Measurements from ENCODE around the gene RITA1. TPM values are rescaled to one million over a fixed set of nuclear protein-coding genes. Genes with fewer than 3 reads are reported as not detected.

RITA1 gene
- polyA plus RNA-seq, 2 of the 4 experiments (the other 2 are of a cell fraction) = 18.6 to 20.5 TPM

GRCh38 chr12:113211160-113211559 lies 25.6 kb downstream of the RITA1 start:
- CTCF ChIA-PET = interaction anchor here (1.4 to 1.7 kb wide), 2 partner anchors 37 to 101 kb away, joined by 3 read pairs; no protein-coding TSS in a partner anchor
- POLR2A ChIA-PET = no interaction called here
- FAIRE-seq (no peak), DNase-seq (ENCODE audit: low read depth in 1 of 2, low spot score in 1 of 2) (no peak), ATAC-seq (no peak)
- 77% methylated on average over 6 of the region's 6 CpGs for WGBS (ENCODE audit: missing lambda C conversion rate)
- H3K9me3 ChIP-seq = no peaks in the 10 kb centered on the region
- H3K27ac ChIP-seq = no peak overlapping the region
- H3K4me1 ChIP-seq = peaks cover 21% of the 10 kb centered on the region
- no peak overlapping the region for H3K4me2 ChIP-seq
- no peak overlapping the region for H3K4me3 ChIP-seq
- no peak for TF ChIP-seq E2F6 (IDR thresholded peaks at IDR 0.05; ENCODE audit: borderline replicate concordance, low read depth)
- no peak for TF ChIP-seq SMC3 (IDR thresholded peaks at IDR 0.05)
- TF ChIP-seq ZSCAN20 (CRISPR knock-in tag; IDR thresholded peaks at IDR 0.05) = no peak
- no peak for TF ChIP-seq PBX3 (IDR thresholded peaks at IDR 0.05)

GRCh38 chr12:113214895-113215400 lies 29.4 kb downstream of the RITA1 start:
- no peak for FAIRE-seq
- 37% methylated on average over 5 of the region's 5 CpGs for WGBS (ENCODE audit: missing lambda C conversion rate)
- Histone ChIP-seq H3K27ac (peak overlapping the region; percentile 63 to 68), H3K4me1 (peaks cover 21% of the 10 kb centered on the region), H3K4me2 (peak overlapping the region; percentile 60), H3K4me3 (no peak overlapping the region), H3K9me3 (no peaks in the 10 kb centered on the region)
- ATAC-seq = peak; percentile 86 to 95
- peak; percentile 79 to 83 for DNase-seq (ENCODE audit: low read depth in 1 of 2, low spot score in 1 of 2)
- TF ChIP-seq FOSB (CRISPR knock-in tag; IDR thresholded peaks at IDR 0.05) = 0 out of 2 replicates have a peak, but pooled peaks have one; percentile 63
- TF ChIP-seq CEBPB (IDR thresholded peaks at IDR 0.05) = peak; percentile 77 to 79; a peak in 3 of 4 replicates
- no peak for TF ChIP-seq HOXA7 (CRISPR knock-in tag; IDR thresholded peaks at IDR 0.05)
- peak; percentile 53; the same call in 1 of the 2 replicates for TF ChIP-seq JUNB (IDR thresholded peaks at IDR 0.05)
- peak; percentile 73; the same call in 1 of the 2 replicates for TF ChIP-seq RCOR1 (IDR thresholded peaks at IDR 0.05; ENCODE audit: low read depth, low read length)
- TF ChIP-seq HES2 (IDR thresholded peaks at IDR 0.05) = no peak
- no peak for TF ChIP-seq POLR2AphosphoS2 (conservative IDR thresholded peaks at IDR 0.05; ENCODE audit: low read length)
- TF ChIP-seq EP300 (IDR thresholded peaks at IDR 0.05) = peak in 1 of 2 experiments; percentile 39; a peak in 1 of 5 replicates
- TF ChIP-seq JUN (IDR thresholded peaks at IDR 0.05) = peak; percentile 50 to 53; a peak in 2 of 5 replicates
- TF ChIP-seq SMC3 (IDR thresholded peaks at IDR 0.05) = 0 out of 3 replicates have a peak, but pooled peaks have one; percentile 11
- 0 out of 2 replicates have a peak, but pooled peaks have one; percentile 15 for TF ChIP-seq KDM1A (IDR thresholded peaks at IDR 0.05; ENCODE audit: low read depth)
- TF ChIP-seq ZNF302 (CRISPR knock-in tag; IDR thresholded peaks at IDR 0.05) = 0 out of 2 replicates have a peak, but pooled peaks have one; percentile 30
- peak; percentile 87 for TF ChIP-seq ZFP36 (IDR thresholded peaks at IDR 0.05; ENCODE audit: borderline replicate concordance, partially characterized antibody)
- 0 out of 2 replicates have a peak, but pooled peaks have one; percentile 27 for TF ChIP-seq FOSL2 (IDR thresholded peaks at IDR 0.05)
- TF ChIP-seq FOSL2 (CRISPR knock-in tag; IDR thresholded peaks at IDR 0.05) = peak; percentile 79
- ChIA-PET POLR2A (interaction anchor here (0.7 kb wide), 1 partner anchor 8 kb away, joined by 4 read pairs; no protein-coding TSS in a partner anchor), CTCF (interaction anchor here (0.6 to 1.5 kb wide), 2 partner anchors 17 to 18 kb away, joined by 3 read pairs; no protein-coding TSS in a partner anchor)

GRCh38 chr12:113216027-113216426 lies 30.5 kb downstream of the RITA1 start:
- Histone ChIP-seq H3K9me3 (no peaks in the 10 kb centered on the region), H3K27ac (peak overlapping the region in 1 of 2 experiments; percentile 68; a peak in 3 of 6 replicates), H3K4me1 (peaks cover 26% of the 10 kb centered on the region), H3K4me2 (no peak overlapping the region), H3K4me3 (no peak overlapping the region)
- TF ChIP-seq EHMT2 (IDR thresholded peaks at IDR 0.05; ENCODE audit: low read depth) = no peak
- no peak for TF ChIP-seq TFCP2L1 (CRISPR knock-in tag; IDR thresholded peaks at IDR 0.05)
- TF ChIP-seq POLR2A (IDR thresholded peaks at IDR 0.05; ENCODE audit: low read length) = no peak
- no peak for TF ChIP-seq HOXB5 (CRISPR knock-in tag; IDR thresholded peaks at IDR 0.05)
- no peak for TF ChIP-seq RAD21 (conservative IDR thresholded peaks at IDR 0.05 in 1 of 2, IDR thresholded peaks at IDR 0.05 in 1 of 2)
- TF ChIP-seq KDM5A (IDR thresholded peaks at IDR 0.05) = no peak
- no peak for TF ChIP-seq NPAS2 (CRISPR knock-in tag; IDR thresholded peaks at IDR 0.05; ENCODE audit: borderline replicate concordance)
- TF ChIP-seq RARB (CRISPR knock-in tag; IDR thresholded peaks at IDR 0.05) = no peak
- TF ChIP-seq CTCF (IDR thresholded peaks at IDR 0.05) = no peak
- TF ChIP-seq RFX5 (IDR thresholded peaks at IDR 0.05) = no peak
- no peak for TF ChIP-seq KDM1A (IDR thresholded peaks at IDR 0.05; ENCODE audit: low read depth)
- no peak for TF ChIP-seq CHD2 (IDR thresholded peaks at IDR 0.05; ENCODE audit: low read length, partially characterized antibody)
- no peak for TF ChIP-seq ZFP36 (IDR thresholded peaks at IDR 0.05; ENCODE audit: borderline replicate concordance, partially characterized antibody)
- CTCF ChIA-PET = interaction anchor here (1.1 to 1.5 kb wide), 3 partner anchors 11 to 52 kb away, joined by 3 read pairs; no protein-coding TSS in a partner anchor
- no peak for FAIRE-seq
- no peak for DNase-seq (ENCODE audit: low read depth in 1 of 2, low spot score in 1 of 2)
- 78% methylated on average over 2 of the region's 2 CpGs for WGBS (ENCODE audit: missing lambda C conversion rate)
- no peak for ATAC-seq
- POLR2A ChIA-PET = no interaction called here
